GM13977 (cell line): ENCODE measurements around the gene MIOX.

Source experiments
- DNase-seq: peaks from one replicate; pipeline ENCODE4 v3.0.0; 2012; ENCODE audit warnings: low spot score
- CTCF ChIP-seq: IDR thresholded peaks from 2 replicates; pipeline ENCODE4 v1.5.1; 2012; ENCODE audit warnings: mild to moderate bottlenecking, control low read depth; ENCODE audit not compliant: insufficient read depth; ENCODE audit errors: extremely low read depth, missing control alignments
- in situ Hi-C: fragments of 300-500 bp; cut with MboI; formaldehyde crosslinking; loops from one replicate; pipeline ENCODE4 v1.12.0; 2022; ENCODE audit warnings: low sequenced_read_pairs, low pct_unique_long_range_greater_than_20kb, mixed read lengths, inconsistent platforms; ENCODE audit not compliant: unreplicated experiment

MIOX gene

GRCh38 chr22:50446708-50447575, 39.7 kb upstream of the MIOX start:
- DNase-seq = no peak
- no peak for TF ChIP-seq CTCF
- in situ Hi-C loops = no loop called here

- in situ Hi-C loops = no loop called here
- TF ChIP-seq CTCF = no peak
- no peak for DNase-seq
Observed at GRCh38 chr22:50447576-50448551, 38.8 kb upstream of the MIOX start.

GRCh38 chr22:50452649-50453048, 34.0 kb upstream of the MIOX start:
- no peak for TF ChIP-seq CTCF
- in situ Hi-C loops = no loop called here
- DNase-seq = no peak

- in situ Hi-C loops = no loop called here
- DNase-seq = no peak
- no peak for TF ChIP-seq CTCF
Observed at GRCh38 chr22:50454556-50455075, 32.0 kb upstream of the MIOX start.

- TF ChIP-seq CTCF = no peak
- in situ Hi-C loops = no loop called here
- no peak for DNase-seq
Observed at GRCh38 chr22:50455201-50455600, 31.5 kb upstream of the MIOX start.

- in situ Hi-C loops = no loop called here
- TF ChIP-seq CTCF = no peak
- no peak for DNase-seq
Observed at GRCh38 chr22:50456026-50456425, 30.6 kb upstream of the MIOX start.
